ENCODE measurements around the gene GLMP.
A peak's percentile ranks its signal among the peaks of the same experiment; 100 is the strongest.

GRCh38 chr1:156282479-156283222 lies 12.8 kb downstream of the GLMP start, which contains the start of gene SMG5:
- TF ChIP-seq GATA1 (IDR thresholded peaks at IDR 0.05; ENCODE audit: low read depth, low read length), result no peak
- TF ChIP-seq POLR2A (IDR thresholded peaks at IDR 0.05; ENCODE audit: low read length), result peak; percentile 96
